HG02763 (cell line): ENCODE measurements around the gene UBTD2.

Experiments
- ATAC-seq: cut with Tn5 transposase; IDR thresholded peaks from one replicate; pipeline ENCODE4 v1.9.1; 2021; ENCODE audit warnings: mild to moderate bottlenecking, moderate library complexity; ENCODE audit not compliant: unreplicated experiment

UBTD2 gene

DNA sequence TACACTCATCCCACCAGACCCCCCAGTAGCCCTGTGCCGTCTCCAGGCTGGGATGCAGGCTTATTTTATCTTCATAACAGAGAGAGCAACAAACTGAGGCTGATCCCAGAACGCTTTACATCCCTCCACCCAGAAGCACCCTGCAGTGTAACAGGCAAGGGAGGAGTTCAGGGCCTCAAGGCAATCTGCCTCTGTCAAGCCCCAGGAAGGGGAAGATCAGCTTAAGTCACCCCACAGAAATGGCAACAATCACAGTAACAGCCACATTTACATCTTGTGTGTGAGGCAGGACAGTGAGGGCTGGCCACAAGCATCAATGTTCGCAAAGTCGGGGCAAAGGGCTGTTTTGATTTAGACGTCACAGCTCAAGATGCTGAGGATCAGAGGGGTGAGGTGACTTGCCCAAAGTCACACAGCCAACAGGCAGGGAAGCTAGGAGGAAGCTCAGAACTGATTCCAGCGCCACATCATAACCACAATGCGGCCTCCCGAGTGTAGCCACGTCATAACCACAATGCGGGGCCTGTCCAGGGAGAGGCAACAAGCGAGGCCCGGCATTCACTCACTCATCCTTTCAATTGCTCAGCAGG, 109.9 kb downstream of the UBTD2 start:
- ATAC-seq: no peak

DNA sequence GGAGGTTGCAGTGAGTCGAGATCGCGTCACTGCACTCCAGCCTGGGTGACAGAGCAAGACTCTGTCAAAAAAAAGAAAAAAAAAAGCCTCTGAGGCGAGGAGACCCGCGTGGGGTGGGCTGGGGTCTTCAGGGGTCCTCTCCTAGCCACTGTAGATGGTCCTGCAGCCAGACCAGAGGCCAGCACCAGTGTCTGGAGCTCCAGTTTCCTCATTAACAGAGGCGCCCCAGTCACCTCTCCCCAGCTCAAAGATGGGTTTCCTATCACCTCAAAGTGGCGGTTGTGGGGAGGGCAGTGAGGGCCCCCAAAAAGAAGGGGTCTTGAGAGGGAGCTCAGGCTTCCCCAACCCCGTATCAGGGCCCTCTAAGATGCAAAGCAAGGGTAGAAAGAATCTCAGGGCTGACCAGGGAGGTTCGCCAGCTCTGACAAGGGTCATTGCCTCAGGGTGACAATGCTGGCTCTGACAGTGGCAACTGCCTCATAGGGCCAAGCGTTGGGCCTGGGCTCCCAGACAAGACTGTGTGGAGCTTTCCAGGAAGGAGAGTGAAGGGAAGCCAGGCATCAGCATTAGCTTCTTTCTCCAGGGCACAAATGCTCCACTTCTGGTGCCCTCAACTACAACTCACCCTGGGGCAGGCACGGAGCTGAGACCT, 110.5 kb downstream of the UBTD2 start:
- ATAC-seq: no peak

DNA sequence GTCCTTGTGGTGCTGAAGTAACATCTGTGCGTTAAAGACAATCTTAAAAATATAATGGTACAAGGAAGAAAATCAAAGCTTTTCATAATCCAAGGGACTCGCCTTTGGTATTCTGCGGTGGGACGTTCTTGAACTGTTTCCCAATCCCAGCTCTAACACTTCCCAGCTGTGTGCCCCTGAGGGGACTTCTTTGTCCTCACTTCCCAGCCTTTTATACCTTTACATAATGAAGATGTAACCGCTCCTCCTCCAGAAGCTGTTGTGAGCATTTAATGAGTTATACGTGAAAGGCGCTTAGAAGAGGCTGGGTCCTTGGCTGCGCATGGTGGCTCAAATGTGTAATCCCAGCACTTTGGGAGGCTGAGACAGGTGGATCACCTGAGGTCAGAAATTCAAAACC, 112.4 kb downstream of the UBTD2 start:
- ATAC-seq: no peak

DNA sequence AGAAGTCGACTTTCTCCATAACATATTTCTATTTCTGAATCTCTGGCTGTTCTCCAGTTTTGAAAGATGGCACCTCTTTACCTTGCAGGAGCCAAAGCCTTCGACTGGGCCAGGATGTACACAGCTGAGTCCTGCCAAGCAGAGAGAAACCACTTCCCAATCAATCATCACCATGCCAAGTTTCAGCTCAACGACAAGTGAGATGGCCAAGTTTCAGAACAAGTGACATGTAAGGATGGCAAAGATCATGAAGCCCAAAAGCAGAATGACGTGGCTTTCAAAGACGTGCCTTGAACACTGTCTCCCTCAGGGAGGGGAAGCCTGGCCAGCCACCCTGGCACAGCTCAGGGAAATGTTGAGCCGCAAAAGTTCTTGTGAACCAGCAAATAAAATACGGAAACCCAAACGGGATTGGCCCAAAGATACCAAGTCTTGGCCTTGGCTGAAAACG, 113.3 kb downstream of the UBTD2 start:
- no peak for ATAC-seq

DNA sequence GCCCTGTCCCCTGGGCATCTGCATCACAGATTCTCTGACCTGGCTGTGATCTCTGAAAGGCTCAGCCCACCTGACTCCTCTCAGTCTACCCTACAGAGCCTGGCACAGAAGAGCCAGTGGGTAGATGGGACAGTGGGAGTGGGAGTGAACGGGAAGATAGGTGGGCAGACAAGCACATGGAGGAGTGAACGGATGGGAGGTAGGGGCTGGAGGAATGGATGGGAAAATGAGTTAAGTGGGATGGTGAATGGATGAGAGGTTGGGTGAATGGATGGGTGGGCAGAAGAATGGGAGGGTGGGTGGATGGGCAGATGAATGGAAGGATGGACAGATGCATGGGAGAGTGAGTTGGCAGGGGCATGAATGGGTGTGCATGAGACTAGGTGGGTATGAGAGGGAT, 114.3 kb downstream of the UBTD2 start:
- ATAC-seq: no peak

DNA sequence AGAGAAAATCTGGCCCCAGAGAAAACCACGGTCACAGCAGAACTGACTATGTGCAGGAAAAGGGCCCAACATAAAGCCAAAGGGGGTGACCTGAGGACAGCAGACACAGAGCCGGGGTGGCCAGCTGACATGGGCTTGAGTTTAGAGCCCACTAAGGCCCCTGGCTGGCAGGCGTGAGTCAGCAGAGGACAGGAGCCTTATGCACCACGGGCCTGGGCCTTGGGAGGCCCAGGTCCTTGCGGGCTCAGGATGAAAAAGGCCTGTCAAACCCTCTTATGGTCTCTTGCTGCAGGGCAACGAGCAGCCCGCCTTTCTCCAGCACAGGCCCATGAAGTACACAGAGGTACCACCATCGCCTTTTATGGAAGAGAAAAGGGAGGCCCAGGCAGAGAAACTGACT, 115.3 kb downstream of the UBTD2 start:
- ATAC-seq: no peak

DNA sequence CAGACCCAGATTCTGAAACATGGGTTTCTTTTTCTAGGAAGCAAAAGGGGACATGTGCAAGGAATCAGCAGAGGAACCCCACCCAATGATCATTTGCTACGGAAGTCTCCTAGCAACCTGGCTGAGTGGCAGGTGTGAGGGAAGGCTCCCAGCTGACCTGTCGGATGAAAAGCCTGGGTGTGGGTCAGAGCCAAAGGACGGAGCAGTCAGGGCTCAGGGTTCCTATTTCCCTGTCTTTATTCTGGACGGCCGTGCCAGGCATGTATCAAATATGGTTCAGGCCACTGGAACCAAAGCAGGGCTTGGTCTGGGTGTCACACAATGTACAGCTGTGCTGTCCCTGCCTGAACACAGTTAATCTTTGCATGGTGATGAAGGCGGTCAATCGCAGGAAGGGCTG, 115.7 kb downstream of the UBTD2 start:
- ATAC-seq: no peak

DNA sequence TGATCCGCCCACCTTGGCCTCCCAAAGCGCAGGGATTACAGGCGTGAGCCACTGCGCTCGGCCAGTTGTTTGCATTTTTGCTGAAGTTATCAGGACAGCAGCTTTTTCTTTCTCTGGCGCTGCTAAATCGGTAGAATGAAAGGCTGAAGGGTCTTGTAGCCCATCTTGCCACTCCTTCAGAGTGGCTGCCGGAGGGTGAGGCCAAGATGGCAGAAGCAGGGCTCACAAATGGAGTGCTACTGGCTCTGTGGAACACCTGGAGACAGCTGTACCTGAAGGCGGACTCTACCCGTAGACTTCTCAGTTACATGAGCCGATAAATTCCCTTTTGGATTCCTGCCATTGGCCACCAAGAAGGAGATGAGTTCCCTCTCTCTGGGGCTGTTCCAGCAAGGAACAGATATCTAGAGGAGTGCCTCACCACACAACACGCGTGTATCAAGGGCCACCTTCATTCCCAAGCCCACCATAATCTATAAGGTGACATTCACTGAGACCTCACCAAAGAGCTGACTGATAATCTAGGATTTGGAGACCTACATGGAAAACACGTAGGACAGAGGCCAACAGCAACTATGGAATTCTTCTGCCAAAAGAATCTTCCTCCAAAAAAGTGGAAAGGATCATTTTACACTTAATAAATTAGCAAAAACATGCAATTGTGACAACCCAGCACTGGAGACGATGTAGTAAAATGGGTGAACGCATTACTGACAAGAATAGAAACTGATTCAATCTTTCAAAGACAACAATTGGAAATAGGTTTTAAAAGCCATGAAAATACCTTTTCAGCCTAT, 117.3 kb downstream of the UBTD2 start:
- no peak for ATAC-seq

DNA sequence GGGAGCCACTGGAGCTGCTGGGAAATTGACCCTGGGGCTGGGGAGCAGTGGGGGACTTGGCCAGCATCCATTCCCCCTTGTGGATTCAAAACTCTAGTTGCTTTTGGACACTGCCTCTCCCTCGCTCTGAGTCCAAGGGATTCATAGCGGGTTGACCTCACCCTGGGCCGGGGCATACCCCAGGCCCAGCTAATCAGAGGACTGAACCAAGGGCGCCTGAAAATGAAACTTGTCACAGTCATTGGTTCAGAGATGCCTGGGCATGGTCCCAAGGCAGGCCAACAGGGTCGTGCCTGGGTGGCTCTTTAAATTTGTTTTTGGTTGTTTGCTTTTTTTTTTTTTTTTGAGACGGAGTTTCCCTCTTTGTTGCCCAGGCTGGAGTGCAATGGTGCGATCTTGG, 118.1 kb downstream of the UBTD2 start:
- no peak for ATAC-seq

DNA sequence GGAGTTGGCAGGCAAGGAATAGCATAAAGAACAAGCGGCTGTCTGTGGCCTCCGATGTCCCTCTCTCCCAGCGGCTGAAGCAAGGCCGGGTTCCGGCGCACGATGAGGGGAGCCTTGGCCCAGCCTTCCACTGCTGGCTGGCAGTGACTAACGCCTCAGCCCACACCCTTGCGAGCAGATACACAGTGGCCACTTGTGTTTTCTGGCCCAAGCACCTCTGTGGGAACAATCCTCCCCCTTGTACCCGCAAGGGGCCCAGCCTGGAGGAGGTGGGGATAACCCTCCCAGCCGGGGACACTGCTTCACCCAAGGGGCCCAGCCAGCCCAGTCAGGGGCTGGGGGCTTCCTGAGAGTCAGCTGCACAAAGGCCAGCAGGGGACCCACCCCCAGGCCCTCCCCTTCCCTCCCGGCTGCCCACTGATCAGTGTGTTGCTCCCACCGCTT, 118.8 kb downstream of the UBTD2 start:
- no peak for ATAC-seq

DNA sequence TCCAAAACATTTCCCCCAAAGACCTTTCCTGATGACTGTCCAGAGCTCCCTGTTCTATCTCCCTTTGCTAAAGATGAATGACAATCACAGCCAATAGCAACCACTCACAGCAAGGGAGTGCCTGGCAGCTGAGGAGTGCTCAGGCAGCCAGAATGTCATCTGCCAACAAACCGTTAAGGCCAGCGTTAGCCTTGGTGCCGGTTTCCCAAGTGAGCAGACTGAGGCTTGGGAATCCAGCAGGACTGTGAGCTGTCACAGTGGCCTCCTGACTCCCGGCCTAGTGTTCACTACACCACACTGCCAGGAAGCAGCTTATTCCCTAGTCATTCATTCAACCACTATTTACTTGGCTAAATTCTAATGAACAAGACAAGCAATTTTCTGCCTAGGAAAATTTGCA, 120.2 kb downstream of the UBTD2 start:
- ATAC-seq: no peak

DNA sequence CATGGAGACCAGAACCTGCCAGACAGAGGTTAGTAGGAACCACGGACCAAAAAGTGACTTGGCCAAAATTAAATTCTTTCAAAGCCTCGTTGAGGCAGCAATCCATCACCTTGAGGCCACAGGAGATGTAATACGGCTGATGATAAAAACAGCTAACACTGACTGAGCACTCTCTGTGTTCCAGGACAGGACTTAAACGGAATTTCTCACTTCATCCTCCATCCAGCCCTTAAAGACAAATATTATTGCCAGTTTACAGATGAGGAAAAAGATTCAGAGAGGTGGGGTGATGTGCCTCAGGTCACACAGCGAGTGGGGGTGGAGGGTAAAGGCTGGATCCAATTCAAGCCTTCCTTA, 120.6 kb downstream of the UBTD2 start:
- no peak for ATAC-seq

DNA sequence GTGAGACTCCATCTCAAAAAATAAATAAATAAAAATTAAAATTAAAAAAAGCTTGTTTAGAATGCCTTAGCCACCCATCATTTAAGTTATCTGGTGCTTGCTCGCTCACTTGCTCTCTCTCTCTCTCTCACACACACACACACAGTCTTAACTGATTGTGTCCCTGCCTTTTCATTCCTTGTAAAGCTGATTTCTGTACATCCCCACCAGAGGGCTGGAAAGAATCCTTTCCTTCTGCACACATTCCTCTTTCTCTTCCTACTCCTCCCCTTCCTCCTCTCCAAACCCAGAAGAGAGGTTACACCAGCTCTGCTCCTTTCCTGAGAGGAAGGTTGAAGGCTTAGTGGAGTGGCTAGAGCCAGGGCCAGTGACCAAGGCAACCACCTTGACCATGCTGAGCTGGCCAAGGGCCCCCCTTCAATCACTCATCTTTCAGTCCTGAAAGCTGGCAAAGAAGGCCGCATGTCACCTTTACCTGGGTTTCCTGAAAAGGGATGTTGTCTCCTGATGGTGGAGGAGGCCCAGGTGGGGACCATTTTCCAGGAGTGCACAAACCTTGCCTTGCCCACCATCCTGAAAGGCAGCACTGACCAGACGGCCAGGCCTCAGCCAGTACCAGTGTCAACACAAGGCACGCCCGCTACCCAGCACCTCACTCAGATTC, 121.1 kb downstream of the UBTD2 start:
- ATAC-seq: no peak

DNA sequence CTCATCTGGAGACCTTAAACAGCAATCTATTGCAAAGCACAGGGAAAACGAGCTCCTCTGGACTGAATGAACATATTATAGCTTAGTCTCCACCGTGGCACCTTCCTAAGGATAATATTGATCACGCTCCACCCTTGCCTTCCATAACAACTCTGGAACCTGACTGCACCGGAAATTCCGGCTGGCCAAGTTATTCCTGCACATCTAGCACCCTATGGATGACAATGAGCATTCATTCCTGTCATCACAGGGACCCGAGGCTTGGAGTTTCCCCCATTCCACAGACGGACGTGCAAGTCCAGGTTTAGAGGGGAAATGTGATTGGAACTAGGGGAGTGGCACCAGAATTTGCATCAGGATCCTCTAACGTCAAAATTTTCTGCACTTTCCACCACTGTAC, 123.1 kb downstream of the UBTD2 start:
- no peak for ATAC-seq
